Measurements from ENCODE around the gene DNMBP.
A peak's percentile ranks its signal among the peaks of the same experiment; 100 is the strongest.
"Not testable (repeated sequence)": the region's sequence is repeated elsewhere in the genome, so short reads cannot be mapped to it uniquely, and the experiment has no call there.

Gene DNMBP

GRCh38 chr10:99912041-99912440, 97.7 kb downstream of the DNMBP start:
- DNase-seq: no peak

DNA sequence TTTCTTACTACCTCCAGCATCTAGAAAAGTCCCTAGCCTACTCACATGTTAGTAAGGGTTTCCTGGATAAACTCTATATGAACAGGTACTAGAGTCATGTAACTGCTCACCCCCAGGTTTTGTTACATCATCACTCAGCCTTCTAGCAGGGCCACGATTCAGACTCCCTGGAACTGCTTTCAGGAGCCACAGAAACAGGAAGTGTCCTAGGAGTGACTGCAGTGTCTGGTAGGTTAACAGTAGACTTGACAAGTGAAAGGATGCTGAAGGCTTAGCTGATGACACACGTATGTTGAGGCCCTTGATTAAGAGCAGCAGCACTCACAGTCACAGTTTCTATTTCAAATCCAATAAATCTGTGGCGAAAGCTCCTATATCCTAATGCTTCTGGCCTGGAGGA, 101.2 kb downstream of the DNMBP start:
- DNase-seq: no peak

DNA sequence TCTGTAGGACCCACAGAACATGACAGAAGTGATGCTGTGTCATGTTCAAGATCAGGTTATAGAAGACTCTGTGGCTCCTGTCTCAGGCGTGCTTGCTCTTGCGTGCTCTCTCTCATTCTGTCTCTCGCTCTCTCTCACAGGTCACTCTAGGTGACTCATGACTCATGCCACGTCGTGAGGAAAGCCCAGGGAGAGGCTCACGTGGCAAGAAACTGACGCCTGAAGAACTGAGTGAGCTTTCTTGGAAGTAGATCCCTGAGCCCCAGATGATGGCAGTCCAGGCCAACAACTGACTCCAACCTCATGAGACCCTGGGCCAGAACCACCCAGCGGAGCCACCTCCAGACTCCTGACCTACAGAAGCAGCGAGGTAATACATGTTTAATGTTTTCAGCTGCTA, 103.3 kb downstream of the DNMBP start:
- peak; percentile 20 for DNase-seq

DNA sequence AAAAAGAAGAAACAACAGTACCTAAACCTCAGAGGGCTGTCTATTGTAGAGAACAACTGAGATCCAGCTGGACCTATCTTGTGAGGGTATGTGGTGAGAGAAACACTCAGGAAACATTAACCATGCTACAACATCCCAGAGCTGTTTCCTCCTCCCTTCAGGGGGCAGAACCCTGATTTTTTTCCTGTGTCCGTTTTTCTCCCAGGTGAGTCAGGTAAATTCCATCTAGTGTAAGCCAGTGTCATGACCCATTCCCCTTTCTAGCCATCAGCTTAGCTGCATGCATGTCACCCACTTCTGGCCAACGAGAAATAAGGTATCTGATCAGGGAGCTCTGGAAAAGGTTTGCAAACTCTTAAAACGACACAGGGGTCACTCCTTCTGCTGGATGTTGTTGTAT, 103.8 kb downstream of the DNMBP start:
- no peak for DNase-seq

GRCh38 chr10:99895867-99896266, 113.9 kb downstream of the DNMBP start:
- no peak for DNase-seq

DNA sequence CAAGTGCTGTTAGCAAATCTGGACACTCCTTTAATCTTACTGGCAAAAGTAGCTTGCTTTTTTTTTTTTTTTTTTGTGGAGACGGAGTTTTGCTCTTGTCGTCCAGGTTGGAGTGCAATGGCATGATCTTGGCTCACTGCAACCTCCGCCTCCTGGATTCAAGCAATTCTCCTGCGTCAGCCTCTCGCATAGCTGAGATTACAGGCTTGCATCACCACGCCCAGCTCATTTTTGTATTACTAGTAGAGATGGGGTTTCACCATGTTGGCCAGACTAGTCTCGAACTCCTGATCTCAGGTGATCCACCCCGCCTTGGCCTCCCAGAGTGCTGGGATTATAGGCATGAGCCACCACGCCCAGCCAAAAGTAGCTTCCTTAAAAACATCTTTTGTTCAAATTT, 114.7 kb downstream of the DNMBP start:
- not testable (repeated sequence) for DNase-seq

- no peak for DNase-seq
Measured at GRCh38 chr10:99894613-99895012, 115.1 kb downstream of the DNMBP start.

GRCh38 chr10:99888622-99889021, 121.1 kb downstream of the DNMBP start:
- DNase-seq: peak; percentile 23

DNA sequence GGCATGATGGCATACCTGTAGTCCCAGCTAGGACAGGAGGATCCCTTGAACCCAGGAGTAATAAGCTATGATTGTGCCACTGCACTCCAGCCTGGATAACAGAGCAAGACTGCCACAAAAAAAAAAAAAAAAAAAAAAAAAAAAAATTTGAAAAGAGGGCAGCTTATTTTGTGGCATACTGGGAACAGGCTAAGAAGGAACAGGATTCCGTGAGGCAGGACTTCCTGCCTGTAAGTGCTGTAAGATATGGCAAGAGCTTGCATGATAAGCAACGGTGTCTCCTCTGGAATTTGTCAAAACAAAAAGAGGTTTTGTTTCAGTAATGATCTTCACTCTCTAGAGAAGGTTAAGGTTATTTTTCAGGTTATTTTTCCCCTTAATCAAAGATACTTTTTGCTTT, 126.2 kb downstream of the DNMBP start:
- no peak for DNase-seq

DNA sequence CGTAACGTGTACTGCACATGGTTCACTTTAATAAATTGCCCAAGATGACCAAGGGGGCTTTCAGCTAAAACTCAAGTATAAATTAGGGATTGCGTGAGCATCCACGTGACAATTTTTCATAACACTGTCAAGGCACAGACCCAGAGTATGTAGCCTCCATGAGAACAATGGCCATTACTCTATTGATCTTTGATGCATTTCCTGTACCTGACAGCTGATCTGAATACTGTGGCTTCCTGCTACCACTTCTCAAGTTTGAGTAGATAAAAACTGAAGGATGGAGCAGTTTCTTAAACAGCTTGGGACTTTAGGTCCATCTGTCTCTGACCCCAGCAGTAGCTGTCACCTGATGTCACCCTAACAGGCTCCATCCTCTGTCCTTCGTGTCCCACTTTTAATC, 128.4 kb downstream of the DNMBP start:
- DNase-seq: no peak

- no peak for DNase-seq
Measured at GRCh38 chr10:99880080-99880835, 129.5 kb downstream of the DNMBP start.

GRCh38 chr10:99875473-99875872, 134.3 kb downstream of the DNMBP start:
- DNase-seq: no peak

- DNase-seq: no peak
Measured at GRCh38 chr10:99874341-99875085, 135.2 kb downstream of the DNMBP start.

GRCh38 chr10:99873846-99874245, 135.9 kb downstream of the DNMBP start:
- no peak for DNase-seq

DNA sequence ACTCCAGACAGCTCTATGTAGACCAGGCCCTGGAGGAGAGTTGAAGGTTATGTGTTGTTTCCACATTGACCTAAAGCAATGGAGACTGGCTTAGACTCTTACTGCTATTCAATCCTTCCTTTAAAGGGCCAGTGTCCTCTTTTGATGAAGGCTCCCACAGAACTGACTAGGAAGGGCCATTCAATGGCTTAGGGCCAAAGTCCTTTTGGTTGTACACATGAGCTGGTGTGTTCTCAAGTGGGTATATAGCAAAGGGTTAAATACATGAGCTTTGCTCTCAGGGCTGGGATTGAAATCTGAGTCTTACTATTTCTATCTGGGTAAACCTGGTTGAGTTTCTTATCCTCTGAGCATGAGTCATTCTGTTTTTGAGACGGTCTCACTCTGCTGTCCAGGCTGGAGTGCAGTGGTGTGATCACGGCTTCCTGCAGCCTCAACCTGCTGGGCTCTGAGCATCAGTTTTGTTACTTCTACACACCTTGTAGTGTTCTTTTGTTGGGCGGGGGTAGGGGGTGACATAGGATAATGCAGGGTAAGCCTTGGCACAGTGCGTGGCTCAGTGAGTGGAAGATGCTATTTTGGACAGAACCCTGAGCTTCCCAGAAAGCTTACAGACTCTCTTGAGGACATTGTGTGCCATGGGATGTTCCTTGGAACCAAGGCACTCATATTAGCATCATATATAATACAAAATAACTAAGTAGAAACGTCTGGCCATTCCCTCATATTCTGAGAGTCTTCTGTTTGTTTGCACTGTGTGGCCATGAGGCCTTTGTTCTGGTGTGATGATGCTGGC, 137.2 kb downstream of the DNMBP start:
- peak; percentile 28 for DNase-seq

DNA sequence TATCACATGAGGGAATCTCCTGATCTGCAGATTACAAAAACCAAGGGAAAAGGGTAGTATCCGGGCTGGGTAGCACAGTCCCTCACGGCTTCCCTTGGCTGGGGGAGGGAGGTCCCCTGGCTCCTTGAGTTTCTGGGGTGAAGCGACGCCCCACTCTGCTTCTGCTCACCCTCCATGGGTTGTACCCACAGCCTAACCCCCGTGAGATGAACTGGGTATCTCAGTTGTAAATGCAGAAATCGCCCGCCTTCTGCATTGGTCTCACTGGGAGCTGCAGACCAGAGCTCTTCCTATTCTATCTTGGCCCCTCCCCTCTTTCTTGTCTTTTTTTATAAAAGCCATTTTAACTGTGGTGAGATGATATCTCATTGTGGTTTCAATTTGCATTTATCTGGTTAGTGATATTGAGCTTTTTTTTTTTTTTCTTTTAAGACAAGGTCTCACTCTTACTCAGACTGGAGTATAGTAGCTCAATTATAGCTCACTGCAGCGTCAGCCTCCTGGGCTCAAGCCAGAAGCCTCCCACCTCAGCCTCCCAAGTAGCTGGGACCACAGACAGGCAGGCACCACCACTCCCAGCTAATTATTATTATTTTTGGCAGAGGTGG, 139.5 kb downstream of the DNMBP start:
- DNase-seq: peak; percentile 62

- DNase-seq: no peak
Measured at GRCh38 chr10:99869581-99870122, 140.1 kb downstream of the DNMBP start.

DNA sequence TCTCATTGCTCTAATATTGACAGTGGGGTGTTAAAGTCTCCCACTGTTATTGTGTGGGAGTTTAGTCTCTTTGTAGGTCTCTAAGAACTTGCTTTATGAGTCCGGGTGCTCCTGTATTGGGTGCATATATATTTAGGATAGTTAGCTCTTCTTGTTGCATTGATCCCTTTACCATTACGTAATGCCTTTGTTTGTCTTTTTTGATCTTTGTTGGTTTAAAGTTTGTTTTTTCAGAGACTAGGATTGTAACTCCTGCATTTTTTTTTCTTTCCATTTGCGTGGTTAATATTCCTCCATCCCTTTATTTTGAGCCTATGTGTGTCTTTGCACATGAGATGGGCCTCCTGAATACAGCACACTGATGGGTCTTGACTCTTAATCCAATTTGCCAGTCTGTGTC, 142.5 kb downstream of the DNMBP start:
- DNase-seq: not testable (repeated sequence)

GRCh38 chr10:99863535-99864240, 146.1 kb downstream of the DNMBP start:
- peak; percentile 91 for DNase-seq

- no peak for DNase-seq
Measured at GRCh38 chr10:99860466-99860865, 149.3 kb downstream of the DNMBP start.

- DNase-seq: no peak
Measured at GRCh38 chr10:99859585-99859984, 150.2 kb downstream of the DNMBP start.

- no peak for DNase-seq
Measured at GRCh38 chr10:99858849-99859248, 150.9 kb downstream of the DNMBP start.
